ENCODE results near the gene ANKZF1.
A peak's percentile ranks its signal among the peaks of the same experiment; 100 is the strongest.
"Not testable (repeated sequence)": the region's sequence is repeated elsewhere in the genome, so short reads cannot be mapped to it uniquely, and the experiment has no call there.

ANKZF1 gene

GRCh38 chr2:219252570-219252899, 22.9 kb downstream of the ANKZF1 start:
- DNase-seq (ENCODE audit: extremely low spot score, insufficient read length, low read depth) = no peak
- no peak for FAIRE-seq

DNA sequence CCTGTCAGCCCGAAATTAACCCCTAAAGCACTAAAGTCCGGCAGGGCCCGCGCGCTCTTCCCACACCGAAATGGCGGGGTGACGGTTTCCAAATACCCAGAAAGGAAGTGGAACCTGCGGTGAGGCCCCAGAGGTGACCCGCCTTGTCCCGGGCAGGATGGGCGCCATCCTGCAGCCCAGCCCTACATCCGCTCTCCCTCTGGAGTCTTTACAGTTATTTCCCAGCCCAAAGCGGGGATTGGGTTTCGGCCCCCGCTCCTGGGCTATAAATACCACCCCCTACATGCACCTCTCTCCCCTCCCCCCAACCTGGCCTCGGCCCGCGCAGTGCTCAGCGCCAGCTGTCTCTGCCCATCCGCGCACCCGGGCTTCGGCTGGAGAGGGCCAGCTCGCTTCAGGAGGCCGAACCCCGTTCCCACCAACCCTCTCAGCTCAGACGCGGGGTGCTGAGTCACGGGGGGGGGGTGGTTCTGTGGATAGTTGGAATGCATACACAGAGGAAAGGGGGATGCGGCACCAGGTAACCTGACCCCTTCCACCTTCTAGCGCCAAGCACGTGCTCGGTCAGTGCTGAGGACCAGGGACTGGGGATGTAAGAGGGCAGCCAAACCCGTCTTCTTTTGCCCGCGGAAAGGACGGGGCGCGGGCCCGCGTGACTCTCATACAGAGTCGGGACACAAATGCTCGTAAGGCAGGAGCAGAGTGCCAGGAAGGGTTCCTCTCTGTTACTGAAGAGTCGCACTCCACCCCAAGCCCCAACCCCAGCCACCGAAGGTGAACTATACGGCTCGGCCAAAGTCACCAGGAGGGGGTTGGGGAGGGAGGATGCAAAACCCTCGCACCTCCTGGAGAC, 23.5 kb downstream of the ANKZF1 start, which contains the start of gene TUBA4B:
Gene TUBA4B (plus strand): TSS at position 344 of the 853 bp plus-strand sequence. CDS start 165 bp downstream, at position 509.
- FAIRE-seq = peak; percentile 62
- DNase-seq (ENCODE audit: extremely low spot score, insufficient read length, low read depth) = no peak

DNA sequence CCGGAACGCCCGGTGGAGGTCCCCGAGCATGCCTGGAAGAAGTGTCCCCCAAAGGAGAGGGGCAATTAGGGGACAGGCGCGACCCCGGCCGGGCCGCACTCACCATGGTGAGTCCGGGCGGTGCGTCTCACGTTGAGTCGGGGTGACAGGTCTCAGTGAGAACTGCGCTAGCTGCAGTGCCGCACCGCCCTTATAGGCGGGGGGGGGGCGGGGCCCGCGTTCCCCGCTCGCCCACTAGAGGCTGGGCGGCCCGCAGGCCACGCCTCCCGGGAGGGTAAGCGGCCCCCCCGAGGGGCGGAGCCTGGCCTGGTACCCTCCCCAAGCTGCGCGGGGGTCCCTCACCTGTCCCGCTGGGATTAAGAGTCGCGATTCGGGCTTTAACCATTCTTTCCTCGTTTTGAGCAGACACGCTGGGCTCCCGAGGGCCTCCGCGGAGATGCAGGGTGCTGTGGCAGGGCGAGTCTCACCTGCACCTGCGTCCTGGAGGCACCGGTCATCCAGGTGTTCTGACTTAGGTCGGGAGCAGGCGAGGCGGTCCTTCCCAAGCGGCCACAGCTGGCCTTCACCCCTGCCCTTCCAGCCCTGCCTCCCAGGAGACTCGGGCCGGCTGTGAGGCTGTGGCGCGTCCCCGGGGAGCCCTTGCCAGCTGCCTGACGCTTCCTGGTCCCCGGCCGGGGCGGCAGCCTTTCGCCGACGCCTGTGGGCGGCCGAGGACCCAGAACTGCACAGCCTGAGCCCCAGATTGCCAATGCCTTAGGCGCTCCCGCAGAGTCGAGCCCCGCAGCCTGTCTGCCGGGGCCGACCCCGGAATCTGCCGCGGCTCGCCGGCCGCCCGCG, 24.4 kb downstream of the ANKZF1 start, which contains the start of gene TUBA4A:
Gene TUBA4A (minus strand): TSS at position 166 of the 837 bp plus-strand sequence. CDS start 60 bp downstream, at position 106.
- DNase-seq (ENCODE audit: extremely low spot score, insufficient read length, low read depth) (peak; percentile 94), FAIRE-seq (peak; percentile 87)

- FAIRE-seq = peak; percentile 69
These were observed 25.1 kb downstream of the ANKZF1 start for GRCh38 chr2:219254590-219255201.

DNA sequence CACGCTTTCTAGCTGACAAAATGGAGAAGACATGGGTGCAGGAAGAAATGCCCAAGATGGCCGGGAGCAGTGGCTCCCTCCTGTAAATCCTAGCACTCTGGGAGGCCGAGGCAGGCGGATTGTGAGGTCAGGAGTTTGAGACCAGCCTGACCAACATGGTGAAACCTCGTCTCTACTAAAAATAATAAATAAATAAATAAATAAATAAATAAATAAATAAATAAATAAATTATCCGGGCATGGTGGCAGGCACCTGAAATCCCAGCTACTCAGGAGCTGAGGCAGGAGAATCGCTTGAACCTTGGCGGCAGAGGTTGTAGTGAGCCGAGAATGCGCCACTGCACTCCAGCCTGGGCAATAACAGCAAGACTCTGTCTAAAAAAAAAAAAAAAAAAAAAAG, 29.3 kb downstream of the ANKZF1 start:
- DNase-seq (ENCODE audit: extremely low spot score, insufficient read length, low read depth); FAIRE-seq: not testable (repeated sequence)

More at GRCh38 chr2:219254590-219255201, 25.1 kb downstream of the ANKZF1 start:
- DNase-seq (ENCODE audit: extremely low spot score, insufficient read length, low read depth) = no peak

GRCh38 chr2:219261024-219261855, 31.6 kb downstream of the ANKZF1 start:
- FAIRE-seq = no peak

DNA sequence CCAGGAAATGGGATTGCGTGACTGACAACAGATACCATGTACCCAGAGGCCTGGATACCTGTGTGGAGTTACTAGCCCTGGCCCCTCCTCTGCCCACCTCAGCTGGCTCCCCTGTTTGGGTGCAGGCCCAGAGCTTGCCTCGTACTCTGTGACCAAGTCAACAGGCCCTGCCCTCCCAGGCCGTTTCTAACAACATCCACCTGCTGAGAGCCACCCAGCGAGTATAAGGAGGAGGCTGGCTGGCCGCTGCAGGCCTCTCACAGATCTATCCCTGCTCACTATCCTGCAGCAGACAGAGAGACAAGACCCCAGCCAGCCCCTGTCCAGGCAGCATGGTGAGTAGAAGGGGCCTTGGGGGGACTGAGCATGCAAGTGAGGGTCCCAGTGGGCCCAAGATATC, 36.6 kb downstream of the ANKZF1 start:
- DNase-seq (ENCODE audit: extremely low spot score, insufficient read length, low read depth) = no peak
- FAIRE-seq = no peak

More at GRCh38 chr2:219261024-219261855, 31.6 kb downstream of the ANKZF1 start:
- DNase-seq (ENCODE audit: extremely low spot score, insufficient read length, low read depth) = no peak

DNA sequence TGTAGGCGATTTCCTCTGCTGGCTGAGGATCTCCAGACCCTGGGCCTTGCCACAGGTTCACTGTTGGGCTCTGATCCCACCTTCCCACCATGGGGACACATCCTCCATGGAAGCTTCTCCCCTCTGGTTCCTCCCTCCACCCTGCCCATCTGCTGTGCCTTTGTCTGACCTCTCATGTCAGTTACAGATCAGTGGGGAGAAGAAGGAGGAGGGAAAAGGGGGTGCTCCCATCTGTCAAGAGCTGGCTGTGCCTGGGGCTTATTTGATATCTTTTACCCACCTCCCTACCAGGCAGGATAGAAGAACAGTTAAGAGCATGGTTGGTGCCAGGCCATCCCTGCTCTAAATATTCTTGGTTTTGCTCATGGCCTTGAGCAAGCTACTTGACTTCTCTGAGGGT, 37.3 kb downstream of the ANKZF1 start:
- FAIRE-seq = no peak
- DNase-seq (ENCODE audit: extremely low spot score, insufficient read length, low read depth) = no peak

- FAIRE-seq (no peak), DNase-seq (ENCODE audit: extremely low spot score, insufficient read length, low read depth) (no peak)
These were observed 38.7 kb downstream of the ANKZF1 start for GRCh38 chr2:219268294-219268693.

GRCh38 chr2:219269362-219270054, 39.9 kb downstream of the ANKZF1 start:
- no peak for FAIRE-seq
- DNase-seq (ENCODE audit: extremely low spot score, insufficient read length, low read depth) = no peak

DNA sequence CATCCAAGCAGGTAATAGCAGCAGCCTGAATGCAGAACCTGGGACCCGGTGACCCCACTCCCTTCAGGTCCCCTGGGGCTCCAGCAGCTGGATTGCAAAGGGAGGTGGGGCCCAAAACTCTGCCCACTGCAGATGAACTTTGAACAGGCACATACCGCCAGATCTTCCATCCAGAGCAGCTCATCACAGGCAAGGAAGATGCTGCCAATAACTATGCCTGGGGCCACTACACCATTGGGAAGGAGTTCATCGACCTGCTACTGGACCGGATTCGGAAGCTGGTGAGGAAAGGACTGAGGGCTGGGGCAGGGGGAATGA, 40.4 kb downstream of the ANKZF1 start:
- DNase-seq (ENCODE audit: extremely low spot score, insufficient read length, low read depth) = no peak
- no peak for FAIRE-seq

GRCh38 chr2:219271021-219271420, 41.4 kb downstream of the ANKZF1 start:
- no peak for FAIRE-seq
- no peak for DNase-seq (ENCODE audit: extremely low spot score, insufficient read length, low read depth)

DNA sequence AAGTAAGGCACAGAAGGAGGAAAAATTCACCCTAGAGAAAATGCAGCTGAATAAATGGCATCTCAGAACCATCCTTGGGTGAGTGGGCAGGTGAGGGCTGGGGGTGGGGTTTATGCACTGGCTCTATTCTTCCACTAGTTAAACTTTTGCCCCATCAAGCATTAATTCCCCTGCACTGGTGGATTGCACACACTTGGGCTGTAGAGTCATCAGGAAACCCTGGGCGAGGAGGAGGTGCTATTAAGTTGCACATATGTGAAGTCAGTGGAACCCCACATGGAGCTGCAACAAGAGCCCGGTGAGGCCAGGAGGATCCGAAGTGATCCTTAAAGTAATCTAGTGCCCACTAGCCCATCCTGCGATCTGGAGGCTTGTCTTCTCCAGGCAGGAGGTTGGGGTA, 42.8 kb downstream of the ANKZF1 start:
- FAIRE-seq (no peak), DNase-seq (ENCODE audit: extremely low spot score, insufficient read length, low read depth) (no peak)

GRCh38 chr2:219272995-219273394, 43.4 kb downstream of the ANKZF1 start:
- FAIRE-seq (no peak), DNase-seq (ENCODE audit: extremely low spot score, insufficient read length, low read depth) (no peak)

- FAIRE-seq = no peak
- DNase-seq (ENCODE audit: extremely low spot score, insufficient read length, low read depth) = no peak
These were observed 44.3 kb downstream of the ANKZF1 start for GRCh38 chr2:219273937-219274336.

GRCh38 chr2:219274361-219274921, 44.8 kb downstream of the ANKZF1 start:
- DNase-seq (ENCODE audit: extremely low spot score, insufficient read length, low read depth) = no peak
- no peak for FAIRE-seq

DNA sequence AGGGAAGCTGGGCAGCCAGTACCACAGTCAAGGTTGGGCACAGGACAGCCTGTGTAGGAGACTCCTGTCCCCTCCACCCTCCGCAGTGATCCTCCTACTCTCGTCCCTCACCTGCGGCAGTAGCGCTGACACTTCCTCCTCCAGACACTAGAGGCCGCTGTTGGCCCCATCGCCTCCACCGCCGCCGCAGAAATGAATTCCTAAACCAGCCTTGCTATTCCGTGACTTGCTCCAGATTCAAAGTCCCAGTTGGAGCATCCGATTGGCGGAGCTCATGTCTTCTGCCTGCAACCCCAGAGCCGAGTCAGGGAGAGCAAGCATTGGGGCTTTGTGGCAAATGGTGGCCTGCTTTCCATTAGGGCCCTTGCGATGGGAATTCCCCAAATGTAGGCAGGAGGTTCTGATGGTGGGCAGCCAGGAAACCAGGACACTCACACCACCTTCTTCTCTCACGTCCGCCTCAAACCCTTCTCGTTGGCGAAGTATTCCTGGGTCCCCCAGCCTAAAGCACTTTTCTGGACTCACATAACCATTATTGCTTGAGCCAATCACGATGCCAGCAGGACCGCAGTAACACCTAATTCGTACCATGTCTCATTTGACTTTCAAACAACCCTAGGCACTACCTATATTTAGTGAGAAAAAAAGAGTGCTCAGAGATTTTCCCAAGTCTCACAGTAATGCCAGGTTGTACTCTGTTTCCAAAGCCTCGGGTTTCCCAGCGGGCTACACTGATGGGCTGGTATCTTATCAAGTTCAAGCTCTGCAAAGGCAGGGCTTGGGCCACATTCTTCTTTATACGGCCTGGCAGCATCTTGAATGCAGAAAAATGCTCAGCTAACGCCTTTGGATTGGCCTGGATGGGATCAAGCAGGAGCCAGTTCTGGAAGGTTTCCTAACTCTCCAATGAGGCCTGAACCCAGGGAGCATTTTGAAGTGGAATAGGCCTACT, 48.4 kb downstream of the ANKZF1 start:
- DNase-seq (ENCODE audit: extremely low spot score, insufficient read length, low read depth) (peak; percentile 62), FAIRE-seq (no peak)

- DNase-seq (ENCODE audit: extremely low spot score, insufficient read length, low read depth) = no peak
- FAIRE-seq = no peak
These were observed 49.1 kb downstream of the ANKZF1 start for GRCh38 chr2:219278655-219279150.
